Panc1 (cell line): ENCODE data around the gene COL4A2. TPM values are rescaled to one million over a fixed set of nuclear protein-coding genes. Genes with fewer than 3 reads are reported as not detected.

Experiments
- ATAC-seq: fragments of 200-7000 bp; cut with Tn5 transposase; 2 replicates; pipeline ENCODE4 v1.9.1; 2020; ENCODE audit warnings: mild to moderate bottlenecking, moderate library complexity
- BruUV-seq: library from RNA; stranded (reverse); fragments of 400-500 nt; replicated peaks from 2 replicates; lab custom pipeline; 2021; lab: Mats Ljungman, UMichigan
- CTCF ChIA-PET: fragments of 300-600 bp; sonication (Branson Sonifier 250); formaldehyde crosslinking; loops from one replicate; lab custom pipeline; 2022; ENCODE audit warnings: antibody characterized with exemption; lab: Charles Lee
- POLR2A ChIA-PET: fragments of 300-600 bp; sonication (Branson Sonifier 250); formaldehyde crosslinking; loops from one replicate; lab custom pipeline; 2022; ENCODE audit warnings: antibody characterized with exemption; lab: Charles Lee
- DNase-seq: peaks from one replicate; pipeline ENCODE4 v3.0.0-alpha.2; 2010; ENCODE audit warnings: low read depth, low spot score
- H3K27ac ChIP-seq: 2 replicates; pipeline ENCODE4 v1.5.1; 2011; ENCODE audit warnings: mild to moderate bottlenecking, low read length, inconsistent platforms
- H3K27me3 ChIP-seq: fragments of 200-500 bp; sonication (Bioruptor generic); 2 replicates; pipeline ENCODE4 v1.6.0; 2014; ENCODE audit warnings: low read length, inconsistent platforms; ENCODE audit not compliant: control insufficient read depth, insufficient read depth
- H3K36me3 ChIP-seq: fragments of 200-500 bp; sonication (Bioruptor generic); 2 replicates; pipeline ENCODE4 v1.5.1; 2014; ENCODE audit warnings: inconsistent platforms, mild to moderate bottlenecking, low read length, moderate library complexity; ENCODE audit not compliant: control insufficient read depth, insufficient read depth
- H3K4me1 ChIP-seq: 2 replicates; pipeline ENCODE4 v1.5.1; 2011; ENCODE audit warnings: inconsistent platforms, mild to moderate bottlenecking, low read length, moderate library complexity; ENCODE audit not compliant: control insufficient read depth, insufficient read depth
- H3K4me3 ChIP-seq, 2 experiments: 2 replicates each; pipeline ENCODE4 v1.5.1; 2011 to 2012; ENCODE audit warnings: low read depth in 2 of 2, low read length in 2 of 2, mild to moderate bottlenecking in 2 of 2, inconsistent platforms in 1 of 2, moderate library complexity in 1 of 2
- H3K9me3 ChIP-seq: fragments of 200-500 bp; sonication (Bioruptor generic); 2 replicates; pipeline ENCODE4 v1.5.1; 2014; ENCODE audit warnings: low read depth, mild to moderate bottlenecking, inconsistent platforms, low read length, moderate library complexity; ENCODE audit not compliant: control insufficient read depth, insufficient read depth
- POLR2AphosphoS5 ChIP-seq: IDR thresholded peaks from 2 replicates; pipeline ENCODE4 v1.6.1; 2012; ENCODE audit warnings: mild to moderate bottlenecking, low read depth, low read length, moderate library complexity
- SIN3A ChIP-seq: IDR thresholded peaks from 2 replicates; pipeline ENCODE4 v1.6.1; 2012; ENCODE audit warnings: low read depth, mild to moderate bottlenecking, low read length, moderate library complexity, borderline replicate concordance; ENCODE audit not compliant: insufficient read depth
- TCF7L2 ChIP-seq: IDR thresholded peaks from 2 replicates; pipeline ENCODE4 v1.6.1; 2011; ENCODE audit warnings: mild to moderate bottlenecking, low read depth, low read length, inconsistent platforms
- in situ Hi-C: cut with HindIII; loops from 2 replicates; pipeline ENCODE4 v1.10.0; 2016; ENCODE audit warnings: low sequenced_read_pairs, low pct_unique_long_range_greater_than_20kb
- intact Hi-C: fragments of 100-400 bp; cut with micrococcal nuclease; formaldehyde crosslinking; loops from one replicate; pipeline ENCODE4 v1.10.0; 2022; ENCODE audit not compliant: unreplicated experiment
- total RNA-seq: library from RNA; stranded (reverse); gene quantifications from one replicate; pipeline ENCODE4 v1.2.1, GENCODE V29; 2021; ENCODE audit not compliant: unreplicated experiment
- TF ChIP-seq, protein P1 (sequence below): fragments of 450-650 bp; IDR thresholded peaks from 2 replicates; pipeline ENCODE4 v1.5.1; 2017; ENCODE audit warnings: mild to moderate bottlenecking
- TF ChIP-seq, protein P2 (sequence below), 2 experiments: IDR thresholded peaks; 2 replicates each; pipeline ENCODE4 v1.6.1; 2011 to 2012; ENCODE audit warnings: low read depth in 2 of 2, control low read depth in 1 of 2, low read length in 1 of 2, mild to moderate bottlenecking in 1 of 2, moderate library complexity in 1 of 2; ENCODE audit not compliant: insufficient read depth in 1 of 2

Gene COL4A2
- total RNA-seq, 1 experiment from 2014 or later = 3.0 TPM

DNA sequence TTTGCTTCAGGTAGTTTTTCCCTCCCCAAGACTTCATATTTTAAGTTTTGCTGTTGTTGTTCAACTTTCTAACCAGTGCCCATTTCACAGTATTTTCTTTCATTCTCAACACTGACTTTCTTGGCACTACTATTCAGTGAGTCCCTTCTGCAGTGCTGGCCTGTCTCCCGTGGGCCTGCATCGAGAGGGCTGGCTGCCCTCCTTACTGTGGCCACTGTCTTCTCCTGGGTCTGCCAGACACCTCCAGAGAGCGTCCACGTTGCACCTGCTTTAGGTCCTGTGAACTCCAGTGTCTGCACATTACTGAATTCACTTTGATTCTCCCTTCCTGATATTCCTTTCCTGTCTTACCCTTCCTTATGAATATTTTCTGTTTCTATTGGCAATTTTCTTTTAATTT lies 27.4 kb upstream of the COL4A2 start:
- DNase-seq = no peak
- Histone ChIP-seq H3K36me3 (no peaks in the 10 kb centered on the region), H3K27ac (no peak overlapping the region), H3K4me1 (no peaks in the 10 kb centered on the region), H3K9me3 (no peaks in the 10 kb centered on the region), H3K27me3 (peaks cover 2% of the 10 kb centered on the region; the same call in 1 of the 2 replicates), H3K4me3 (no peak overlapping the region)
- ChIA-PET CTCF (no interaction called here), POLR2A (no interaction called here)
- ATAC-seq = no peak
- TF ChIP-seq, protein P1, sequence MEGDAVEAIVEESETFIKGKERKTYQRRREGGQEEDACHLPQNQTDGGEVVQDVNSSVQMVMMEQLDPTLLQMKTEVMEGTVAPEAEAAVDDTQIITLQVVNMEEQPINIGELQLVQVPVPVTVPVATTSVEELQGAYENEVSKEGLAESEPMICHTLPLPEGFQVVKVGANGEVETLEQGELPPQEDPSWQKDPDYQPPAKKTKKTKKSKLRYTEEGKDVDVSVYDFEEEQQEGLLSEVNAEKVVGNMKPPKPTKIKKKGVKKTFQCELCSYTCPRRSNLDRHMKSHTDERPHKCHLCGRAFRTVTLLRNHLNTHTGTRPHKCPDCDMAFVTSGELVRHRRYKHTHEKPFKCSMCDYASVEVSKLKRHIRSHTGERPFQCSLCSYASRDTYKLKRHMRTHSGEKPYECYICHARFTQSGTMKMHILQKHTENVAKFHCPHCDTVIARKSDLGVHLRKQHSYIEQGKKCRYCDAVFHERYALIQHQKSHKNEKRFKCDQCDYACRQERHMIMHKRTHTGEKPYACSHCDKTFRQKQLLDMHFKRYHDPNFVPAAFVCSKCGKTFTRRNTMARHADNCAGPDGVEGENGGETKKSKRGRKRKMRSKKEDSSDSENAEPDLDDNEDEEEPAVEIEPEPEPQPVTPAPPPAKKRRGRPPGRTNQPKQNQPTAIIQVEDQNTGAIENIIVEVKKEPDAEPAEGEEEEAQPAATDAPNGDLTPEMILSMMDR = no peak
- intact Hi-C loops = no loop called here
- BruUV-seq = no TSS peak
- in situ Hi-C loops = no loop called here

DNA sequence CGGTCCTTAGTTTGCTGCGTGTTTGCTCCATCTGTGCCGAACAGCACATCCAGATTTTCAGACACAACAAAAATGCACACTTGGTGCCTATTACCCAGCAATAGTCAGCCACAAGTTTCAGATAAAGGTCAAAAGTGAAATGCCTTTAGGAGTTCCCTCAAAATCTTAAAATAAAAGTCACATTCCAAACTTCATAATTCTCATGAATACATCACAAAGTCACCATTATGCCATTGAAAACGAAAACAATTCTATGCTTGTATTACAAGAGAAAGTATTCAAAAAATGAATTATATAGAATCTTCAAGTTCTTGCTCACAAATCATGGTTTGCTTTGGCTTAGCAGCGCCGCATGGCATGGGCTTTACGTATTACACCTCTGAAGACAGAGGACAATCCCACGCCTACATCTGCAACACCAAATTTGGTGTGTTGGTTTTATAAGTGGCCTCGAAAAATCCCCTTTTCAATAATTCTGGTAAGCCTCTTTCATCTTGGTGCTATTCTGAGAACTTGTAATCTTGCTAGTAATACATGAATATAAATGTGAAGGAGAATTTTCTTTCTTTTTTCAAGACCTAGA lies 26.8 kb upstream of the COL4A2 start:
- no peak for TF ChIP-seq POLR2AphosphoS5
- in situ Hi-C loops (no loop called here), intact Hi-C loops (no loop called here)
- no peaks in the 10 kb centered on the region for H3K4me1 ChIP-seq
- H3K4me3 ChIP-seq = no peak overlapping the region
- no peaks in the 10 kb centered on the region for H3K9me3 ChIP-seq
- DNase-seq = no peak
- no TSS peak for BruUV-seq
- no peak for ATAC-seq
- peaks cover 2% of the 10 kb centered on the region; the same call in 1 of the 2 replicates for H3K27me3 ChIP-seq
- H3K27ac ChIP-seq = no peak overlapping the region
- no peaks in the 10 kb centered on the region for H3K36me3 ChIP-seq
- CTCF ChIA-PET = no interaction called here
- POLR2A ChIA-PET = no interaction called here

DNA sequence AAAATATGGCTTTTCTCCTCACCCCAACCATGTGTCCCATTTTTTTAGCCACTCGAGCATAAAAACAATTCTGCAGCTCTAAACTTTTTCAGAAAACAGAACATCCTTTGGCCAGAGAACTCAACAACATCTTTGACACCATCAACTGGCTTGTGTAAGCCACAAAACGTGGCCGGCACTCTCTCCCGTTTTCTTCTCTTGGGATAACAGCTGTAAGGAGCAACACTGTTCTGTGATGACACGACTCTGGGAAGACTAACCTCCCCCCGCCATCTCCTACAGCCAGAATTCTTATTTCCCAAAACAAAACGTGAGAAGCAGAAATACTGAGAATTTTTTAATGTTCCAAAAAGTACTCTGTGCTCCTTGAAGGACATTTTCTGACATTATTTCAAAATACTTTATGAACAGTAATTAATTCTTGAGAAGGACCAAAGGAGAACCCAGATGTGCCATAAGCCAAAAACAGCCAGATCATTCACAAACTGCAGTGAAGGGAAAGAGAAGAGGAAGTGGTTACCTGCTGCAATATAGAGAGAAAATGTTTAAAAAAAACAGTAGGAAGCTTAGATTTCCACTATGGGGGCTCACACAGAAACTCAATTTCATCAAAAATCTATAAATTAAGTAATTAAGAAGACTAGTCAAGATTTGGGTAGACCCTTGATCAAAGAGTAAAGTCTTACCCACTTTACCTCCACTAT lies 25.9 kb upstream of the COL4A2 start:
- intact Hi-C loops (no loop called here), in situ Hi-C loops (no loop called here)
- H3K9me3 ChIP-seq = no peaks in the 10 kb centered on the region
- no TSS peak for BruUV-seq
- H3K27ac ChIP-seq = no peak overlapping the region
- DNase-seq (no peak), ATAC-seq (no peak)
- no peaks in the 10 kb centered on the region for H3K4me1 ChIP-seq
- no peak overlapping the region for H3K4me3 ChIP-seq
- no peak for TF ChIP-seq POLR2AphosphoS5
- TF ChIP-seq, protein P2, sequence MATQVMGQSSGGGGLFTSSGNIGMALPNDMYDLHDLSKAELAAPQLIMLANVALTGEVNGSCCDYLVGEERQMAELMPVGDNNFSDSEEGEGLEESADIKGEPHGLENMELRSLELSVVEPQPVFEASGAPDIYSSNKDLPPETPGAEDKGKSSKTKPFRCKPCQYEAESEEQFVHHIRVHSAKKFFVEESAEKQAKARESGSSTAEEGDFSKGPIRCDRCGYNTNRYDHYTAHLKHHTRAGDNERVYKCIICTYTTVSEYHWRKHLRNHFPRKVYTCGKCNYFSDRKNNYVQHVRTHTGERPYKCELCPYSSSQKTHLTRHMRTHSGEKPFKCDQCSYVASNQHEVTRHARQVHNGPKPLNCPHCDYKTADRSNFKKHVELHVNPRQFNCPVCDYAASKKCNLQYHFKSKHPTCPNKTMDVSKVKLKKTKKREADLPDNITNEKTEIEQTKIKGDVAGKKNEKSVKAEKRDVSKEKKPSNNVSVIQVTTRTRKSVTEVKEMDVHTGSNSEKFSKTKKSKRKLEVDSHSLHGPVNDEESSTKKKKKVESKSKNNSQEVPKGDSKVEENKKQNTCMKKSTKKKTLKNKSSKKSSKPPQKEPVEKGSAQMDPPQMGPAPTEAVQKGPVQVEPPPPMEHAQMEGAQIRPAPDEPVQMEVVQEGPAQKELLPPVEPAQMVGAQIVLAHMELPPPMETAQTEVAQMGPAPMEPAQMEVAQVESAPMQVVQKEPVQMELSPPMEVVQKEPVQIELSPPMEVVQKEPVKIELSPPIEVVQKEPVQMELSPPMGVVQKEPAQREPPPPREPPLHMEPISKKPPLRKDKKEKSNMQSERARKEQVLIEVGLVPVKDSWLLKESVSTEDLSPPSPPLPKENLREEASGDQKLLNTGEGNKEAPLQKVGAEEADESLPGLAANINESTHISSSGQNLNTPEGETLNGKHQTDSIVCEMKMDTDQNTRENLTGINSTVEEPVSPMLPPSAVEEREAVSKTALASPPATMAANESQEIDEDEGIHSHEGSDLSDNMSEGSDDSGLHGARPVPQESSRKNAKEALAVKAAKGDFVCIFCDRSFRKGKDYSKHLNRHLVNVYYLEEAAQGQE (IDR thresholded peaks at IDR 0.05; ENCODE audit: insufficient read depth in 1 of 2, low read depth in 2 of 2, low read length in 1 of 2) = no peak
- TF ChIP-seq, protein P1 = no peak
- TF ChIP-seq SIN3A = no peak
- no peak for TF ChIP-seq TCF7L2
- POLR2A ChIA-PET = no interaction called here
- no peaks in the 10 kb centered on the region for H3K36me3 ChIP-seq
- CTCF ChIA-PET = interaction anchor here (0.7 kb wide), 1 partner anchor 31 kb away, joined by 3 read pairs; no protein-coding TSS in a partner anchor
- peaks cover 2% of the 10 kb centered on the region; the same call in 1 of the 2 replicates for H3K27me3 ChIP-seq
